CD4-positive, alpha-beta T cell treated with Interleukin-4 for 4 hours (primary cell): ENCODE data around the gene GNPTAB.
A peak's percentile ranks its signal among the peaks of the same experiment; 100 is the strongest.
"Not testable (repeated sequence)": the region's sequence is repeated elsewhere in the genome, so short reads cannot be mapped to it uniquely, and the experiment has no call there.

Source experiments
- DNase-seq: peaks from one replicate; pipeline ENCODE4 v3.0.0-alpha.2; 2020

Gene GNPTAB

GRCh38 chr12:101767537-101767936 lies 63.2 kb downstream of the GNPTAB start:
- no peak for DNase-seq

GRCh38 chr12:101764051-101764792 lies 66.5 kb downstream of the GNPTAB start:
- DNase-seq = no peak

GRCh38 chr12:101763246-101763931 lies 67.4 kb downstream of the GNPTAB start:
- no peak for DNase-seq

GRCh38 chr12:101761781-101762180 lies 69.0 kb downstream of the GNPTAB start:
- no peak for DNase-seq

- DNase-seq = no peak
Measured at GRCh38 chr12:101761350-101761749, 69.4 kb downstream of the GNPTAB start.

DNA sequence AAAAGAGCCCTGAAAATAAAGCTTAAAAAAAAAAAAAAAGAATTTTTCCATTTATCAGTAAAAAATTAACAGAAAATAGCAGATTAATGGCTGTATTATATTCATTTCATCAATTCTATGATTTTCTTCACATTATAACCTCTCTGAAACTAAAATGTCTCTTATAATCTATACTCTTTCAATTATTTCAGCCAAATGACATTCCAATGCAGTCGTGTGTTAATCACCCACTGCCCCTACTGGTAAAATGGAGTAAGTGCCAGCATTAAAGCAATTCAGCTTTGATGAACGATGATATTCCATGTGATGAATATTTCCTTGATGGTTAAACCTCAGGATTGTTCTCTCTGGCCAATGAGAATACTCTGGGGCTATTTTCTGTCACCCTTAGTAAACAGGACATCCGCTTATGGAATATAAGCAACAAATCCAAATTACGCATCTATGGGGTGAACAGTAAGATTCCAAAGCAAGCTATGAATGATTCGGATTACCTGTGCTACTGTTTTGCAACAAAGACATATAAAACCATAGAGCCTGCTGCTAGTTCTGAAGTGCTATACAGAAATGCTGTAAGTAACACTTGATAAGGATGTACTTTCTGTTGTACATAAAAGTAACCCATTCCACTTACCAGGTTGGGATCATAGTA lies 71.2 kb downstream of the GNPTAB start:
- peak; percentile 56 for DNase-seq

- no peak for DNase-seq
Measured at GRCh38 chr12:101750152-101750551, 80.6 kb downstream of the GNPTAB start.

- DNase-seq = no peak
Measured at GRCh38 chr12:101749657-101750056, 81.1 kb downstream of the GNPTAB start.

DNA sequence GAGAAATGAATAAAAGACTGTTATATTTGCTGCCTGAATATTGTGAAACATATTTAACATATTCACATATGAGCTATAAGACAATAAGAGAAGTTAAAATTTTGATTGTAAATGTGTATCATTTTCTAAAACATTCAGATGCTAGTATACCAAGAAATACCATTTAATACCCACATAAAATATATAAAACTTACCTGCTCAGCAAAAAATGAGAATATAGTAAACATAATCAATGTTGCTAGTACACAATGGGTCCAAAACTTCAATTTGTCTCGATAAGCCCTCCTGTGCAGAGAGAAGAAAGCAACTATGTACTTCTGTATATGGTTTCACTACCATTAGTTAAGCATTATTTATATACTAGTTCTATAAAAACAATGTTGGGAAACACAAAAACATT lies 81.9 kb downstream of the GNPTAB start:
- DNase-seq = no peak

DNA sequence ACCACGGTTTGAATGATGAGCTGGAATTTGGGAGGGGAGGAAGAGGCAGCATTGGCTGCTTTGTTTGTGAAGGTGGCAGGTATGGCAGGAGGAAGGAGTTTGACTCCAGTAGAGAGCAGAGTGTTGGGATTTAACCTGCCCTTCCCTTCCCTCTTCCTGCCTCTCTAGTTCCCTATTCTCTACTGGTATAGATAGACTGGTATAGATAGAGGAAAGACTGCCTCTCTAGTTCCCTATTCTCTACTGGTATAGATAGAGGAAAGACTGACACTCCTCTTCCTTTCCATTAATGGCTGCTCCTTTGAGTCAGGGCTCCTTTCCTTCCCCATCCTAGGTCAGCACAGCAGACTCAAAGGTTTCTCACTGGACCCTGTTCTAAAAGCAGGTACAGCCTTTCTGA lies 83.1 kb downstream of the GNPTAB start:
- no peak for DNase-seq

DNA sequence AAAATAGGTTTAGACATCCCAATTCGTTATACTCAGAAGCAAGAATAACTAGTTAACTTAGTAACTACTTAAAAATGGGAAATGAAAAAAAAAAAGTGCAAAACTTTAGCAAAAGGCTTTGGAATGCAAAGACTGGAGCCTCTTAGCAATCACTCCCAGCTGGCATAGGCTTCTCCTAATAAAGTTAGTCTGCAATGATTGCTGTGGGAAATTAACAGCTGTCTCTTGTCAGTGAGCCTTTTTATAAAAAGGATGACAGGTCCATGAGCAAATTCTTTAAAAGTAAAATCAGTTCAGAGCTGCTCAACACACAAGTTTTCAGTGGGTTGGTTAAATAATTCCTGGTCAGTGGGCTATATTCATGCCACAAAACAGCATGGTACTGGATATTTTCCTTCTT lies 84.1 kb downstream of the GNPTAB start:
- no peak for DNase-seq

GRCh38 chr12:101746196-101746595 lies 84.6 kb downstream of the GNPTAB start:
- no peak for DNase-seq

DNA sequence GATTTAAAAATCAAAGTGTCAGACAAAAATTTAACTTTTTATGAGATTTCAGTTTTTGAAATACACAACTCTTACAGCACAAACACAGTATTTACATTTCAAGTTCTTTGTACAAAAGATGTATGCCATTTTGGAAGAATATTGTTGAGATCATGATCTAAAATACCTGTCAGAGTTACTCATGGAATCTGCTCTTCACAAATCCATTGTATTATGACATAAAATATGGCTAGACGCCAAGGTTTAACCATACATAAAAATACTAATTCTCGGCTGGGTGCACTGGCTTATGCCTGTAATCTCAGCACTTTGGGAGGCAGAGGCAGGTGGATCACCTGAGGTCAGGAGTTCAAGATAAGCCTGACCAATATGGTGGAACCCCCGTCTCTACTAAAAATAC lies 85.3 kb downstream of the GNPTAB start:
- DNase-seq = no peak

DNA sequence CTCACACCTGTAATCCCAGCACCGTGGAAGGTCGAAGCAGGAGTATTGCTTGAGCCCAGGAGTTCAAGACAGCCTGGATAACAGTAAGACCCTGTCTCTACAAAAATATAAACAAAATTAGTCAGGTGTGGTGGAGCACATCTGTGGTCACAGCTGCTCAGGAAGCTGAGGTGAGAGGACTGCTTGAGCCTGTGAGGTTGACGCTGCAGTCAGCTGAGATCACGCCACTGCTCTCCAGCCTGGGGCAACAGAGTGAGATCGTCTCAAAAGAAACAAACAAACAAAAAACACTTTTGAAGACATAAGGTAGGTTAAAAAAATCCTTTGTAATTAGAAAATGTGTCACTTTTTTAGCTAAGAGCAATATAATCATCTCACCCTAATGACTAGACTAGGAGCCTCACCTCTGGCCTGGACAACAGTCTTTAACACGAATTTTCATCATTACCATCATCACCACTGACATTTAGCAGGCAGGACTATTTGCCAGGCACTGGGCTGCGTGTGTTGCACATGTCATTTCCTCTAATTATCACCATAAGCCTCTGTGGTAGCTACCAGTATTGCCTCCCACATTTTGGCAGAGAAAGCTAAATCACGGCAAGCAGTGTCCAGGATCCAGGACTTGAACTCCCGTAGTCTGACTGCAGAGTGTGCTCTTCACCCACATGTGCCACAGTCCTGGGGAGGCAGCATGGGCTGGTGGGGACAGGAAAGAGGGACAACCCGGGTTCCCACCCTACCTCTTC lies 86.9 kb downstream of the GNPTAB start:
- peak; percentile 10 for DNase-seq

DNA sequence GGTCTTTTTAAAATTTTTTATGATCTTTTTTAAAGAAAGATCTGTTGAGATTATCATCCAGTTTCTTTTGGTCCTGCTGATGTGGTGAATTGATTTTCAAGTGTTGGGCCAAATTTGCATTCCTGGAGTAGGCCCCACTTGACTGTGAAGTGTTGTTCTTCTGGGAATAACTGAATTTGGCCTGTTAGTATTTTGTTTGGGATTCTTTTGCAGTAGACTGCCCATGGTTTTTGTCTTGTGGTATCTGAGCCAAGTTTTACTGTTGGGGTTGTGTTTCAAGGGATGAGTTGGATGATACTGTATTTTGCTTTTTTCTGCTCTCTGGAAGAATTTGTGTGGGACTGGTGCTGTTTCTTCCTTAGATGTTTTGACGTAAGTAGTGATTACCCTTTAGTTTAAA lies 87.5 kb downstream of the GNPTAB start:
- no peak for DNase-seq

DNA sequence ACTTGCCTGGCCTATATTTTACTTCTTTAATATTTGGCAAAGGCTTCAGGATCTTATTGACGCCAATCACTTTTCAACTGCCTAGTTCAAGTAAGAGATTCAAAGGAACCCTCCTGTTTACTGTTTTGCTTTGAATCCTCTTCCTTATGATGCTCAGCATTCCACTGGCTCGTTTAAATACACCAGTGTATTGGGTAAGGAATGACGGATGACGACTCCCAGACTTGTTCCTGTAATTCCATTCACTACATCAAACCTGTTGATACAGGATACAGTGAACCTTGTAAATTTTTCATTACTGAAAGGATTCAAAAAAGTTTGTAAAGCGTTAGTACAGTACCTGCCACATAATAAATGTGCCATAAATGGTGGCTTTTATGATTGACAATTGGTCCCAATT lies 89.8 kb downstream of the GNPTAB start:
- no peak for DNase-seq

- no peak for DNase-seq
Measured at GRCh38 chr12:101740566-101740965, 90.2 kb downstream of the GNPTAB start.

DNA sequence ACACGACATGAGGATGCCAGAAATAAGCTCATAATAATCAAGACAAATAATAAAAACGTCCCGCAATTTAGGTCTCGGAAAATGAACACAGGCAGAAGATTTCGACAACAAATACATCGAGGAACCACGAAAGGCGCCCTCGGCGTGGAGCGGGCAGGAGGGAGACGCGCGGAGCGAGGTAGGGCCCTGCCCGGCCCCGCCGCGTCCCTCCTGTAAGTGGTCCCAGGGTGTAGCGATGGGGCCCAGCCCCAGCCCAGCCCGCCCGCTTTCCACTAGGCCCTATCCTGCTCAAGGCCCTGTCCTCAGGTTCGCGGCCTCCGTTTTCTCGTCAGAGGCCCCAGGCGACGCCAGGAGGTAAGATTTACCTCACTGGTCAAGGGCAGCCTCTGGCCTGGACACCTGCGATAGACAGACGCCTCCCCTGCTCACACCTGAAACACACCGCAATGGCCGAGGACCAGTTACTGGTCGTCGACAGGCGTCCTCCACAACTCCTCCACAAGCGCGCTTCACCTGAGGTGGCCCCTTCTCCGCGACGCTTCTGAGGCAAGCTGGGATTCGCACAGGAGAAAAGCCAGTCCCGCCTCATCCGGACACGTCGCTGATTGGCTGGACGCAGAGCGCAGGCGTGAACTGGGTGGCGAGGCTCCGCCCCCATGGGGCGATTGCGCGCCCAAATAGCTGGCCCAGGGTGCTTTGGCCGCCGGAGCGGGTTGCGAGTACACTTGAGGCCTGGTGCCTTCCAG lies 91.7 kb downstream of the GNPTAB start, which contains the start of gene SYCP3:
TSS of gene SYCP3 (minus strand) at position 543 of the 746 bp plus-strand sequence. CDS start 1,527 bp downstream, outside the sequence.
- no peak for DNase-seq

- DNase-seq = no peak
Measured at GRCh38 chr12:101737476-101737875, 93.3 kb downstream of the GNPTAB start.

GRCh38 chr12:101734482-101734881 lies 96.3 kb downstream of the GNPTAB start:
- not testable (repeated sequence) for DNase-seq

- DNase-seq = no peak
Measured at GRCh38 chr12:101733166-101733565, 97.6 kb downstream of the GNPTAB start.

DNA sequence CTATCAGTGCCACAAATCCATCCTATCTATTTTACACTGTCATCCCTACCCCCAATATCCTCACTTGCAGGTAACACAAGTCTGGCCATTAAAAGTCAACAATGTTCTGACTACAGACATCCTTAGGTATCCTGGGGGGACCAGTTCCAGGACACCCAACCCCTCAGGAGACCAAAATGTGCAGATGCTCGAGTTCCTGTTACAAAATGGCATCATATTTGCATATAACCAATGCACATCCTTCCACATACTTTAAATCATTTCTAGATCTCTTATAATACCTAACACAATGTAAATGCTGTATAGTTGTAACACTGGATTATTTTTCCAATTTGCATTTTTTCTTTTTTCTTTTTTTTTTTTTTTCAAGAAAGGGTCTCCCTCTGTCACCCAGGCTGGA lies 98.4 kb downstream of the GNPTAB start:
- no peak for DNase-seq
